PFSK-1 (cell line): ENCODE data around the gene ALPK3.

ENCODE experiments used
- POLR2AphosphoS5 ChIP-seq: IDR thresholded peaks from 2 replicates; pipeline ENCODE4 v1.6.1; 2012; ENCODE audit warnings: low read depth, mild to moderate bottlenecking, control low read depth, low read length, moderate library complexity
- SIN3A ChIP-seq: IDR thresholded peaks from 2 replicates; pipeline ENCODE4 v1.6.1; 2012; ENCODE audit warnings: mild to moderate bottlenecking, low read length, moderate library complexity, borderline replicate concordance; ENCODE audit not compliant: insufficient read depth
- TAF1 ChIP-seq: IDR thresholded peaks from 2 replicates; pipeline ENCODE4 v1.6.1; 2012; ENCODE audit warnings: low read length, control low read depth, borderline replicate concordance; ENCODE audit not compliant: insufficient read depth
- TF ChIP-seq, protein P1 (sequence below), 2 experiments: IDR thresholded peaks; 2 replicates each; pipeline versions ENCODE4 v1.6.1 to v1.8.0; 2011 to 2012; ENCODE audit warnings: low read depth in 2 of 2, low read length in 2 of 2, control low read depth in 1 of 2, inconsistent platforms in 1 of 2, mild to moderate bottlenecking in 1 of 2, moderate library complexity in 1 of 2; ENCODE audit not compliant: insufficient read depth in 1 of 2

DNA sequence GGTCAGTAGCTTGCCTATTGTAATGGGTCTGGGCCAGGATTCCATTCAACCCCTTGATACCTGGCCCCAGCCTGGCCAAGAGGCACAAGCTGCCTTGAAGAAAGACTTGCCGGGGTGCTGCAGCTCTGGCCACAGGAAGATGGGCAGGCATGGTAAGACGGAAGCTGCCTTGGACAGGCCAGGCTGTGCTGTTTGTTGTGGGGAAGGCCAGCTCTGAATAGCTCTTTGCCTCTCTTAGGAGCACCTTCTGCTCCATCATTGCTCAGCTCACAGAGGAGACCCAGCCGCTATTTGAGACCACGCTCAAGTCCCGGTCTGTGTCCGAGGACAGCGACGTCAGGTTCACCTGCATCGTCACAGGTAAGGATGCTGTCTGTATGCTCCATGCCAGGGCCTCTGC lies 10.1 kb downstream of the ALPK3 start:
- no peak for TF ChIP-seq POLR2AphosphoS5
- TF ChIP-seq TAF1: no peak
- TF ChIP-seq, protein P1, sequence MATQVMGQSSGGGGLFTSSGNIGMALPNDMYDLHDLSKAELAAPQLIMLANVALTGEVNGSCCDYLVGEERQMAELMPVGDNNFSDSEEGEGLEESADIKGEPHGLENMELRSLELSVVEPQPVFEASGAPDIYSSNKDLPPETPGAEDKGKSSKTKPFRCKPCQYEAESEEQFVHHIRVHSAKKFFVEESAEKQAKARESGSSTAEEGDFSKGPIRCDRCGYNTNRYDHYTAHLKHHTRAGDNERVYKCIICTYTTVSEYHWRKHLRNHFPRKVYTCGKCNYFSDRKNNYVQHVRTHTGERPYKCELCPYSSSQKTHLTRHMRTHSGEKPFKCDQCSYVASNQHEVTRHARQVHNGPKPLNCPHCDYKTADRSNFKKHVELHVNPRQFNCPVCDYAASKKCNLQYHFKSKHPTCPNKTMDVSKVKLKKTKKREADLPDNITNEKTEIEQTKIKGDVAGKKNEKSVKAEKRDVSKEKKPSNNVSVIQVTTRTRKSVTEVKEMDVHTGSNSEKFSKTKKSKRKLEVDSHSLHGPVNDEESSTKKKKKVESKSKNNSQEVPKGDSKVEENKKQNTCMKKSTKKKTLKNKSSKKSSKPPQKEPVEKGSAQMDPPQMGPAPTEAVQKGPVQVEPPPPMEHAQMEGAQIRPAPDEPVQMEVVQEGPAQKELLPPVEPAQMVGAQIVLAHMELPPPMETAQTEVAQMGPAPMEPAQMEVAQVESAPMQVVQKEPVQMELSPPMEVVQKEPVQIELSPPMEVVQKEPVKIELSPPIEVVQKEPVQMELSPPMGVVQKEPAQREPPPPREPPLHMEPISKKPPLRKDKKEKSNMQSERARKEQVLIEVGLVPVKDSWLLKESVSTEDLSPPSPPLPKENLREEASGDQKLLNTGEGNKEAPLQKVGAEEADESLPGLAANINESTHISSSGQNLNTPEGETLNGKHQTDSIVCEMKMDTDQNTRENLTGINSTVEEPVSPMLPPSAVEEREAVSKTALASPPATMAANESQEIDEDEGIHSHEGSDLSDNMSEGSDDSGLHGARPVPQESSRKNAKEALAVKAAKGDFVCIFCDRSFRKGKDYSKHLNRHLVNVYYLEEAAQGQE (IDR thresholded peaks at IDR 0.05; ENCODE audit: insufficient read depth in 1 of 2, low read depth in 2 of 2, low read length in 2 of 2): no peak
- TF ChIP-seq SIN3A: no peak
